Suprapubic skin (tissue), 4 donors: ENCODE results near the gene MIPOL1. TPM values are rescaled to one million over a fixed set of nuclear protein-coding genes. Genes with fewer than 3 reads are reported as not detected.

Experiments used
- DNase-seq, 2 donors: peaks; one replicate each; pipeline ENCODE4 v3.0.0-alpha.2; 2019; ENCODE audit warnings: low spot score in 2 of 2
- H3K27ac ChIP-seq: fragments of 200-600 bp; sonication (generic); one replicate; pipeline ENCODE4 v1.5.1; 2019
- H3K27me3 ChIP-seq: fragments of 200-600 bp; sonication (generic); one replicate; pipeline ENCODE4 v1.5.1; 2019
- H3K36me3 ChIP-seq: fragments of 200-600 bp; sonication (generic); one replicate; pipeline ENCODE4 v1.5.1; 2019
- H3K4me1 ChIP-seq: fragments of 200-600 bp; sonication (generic); one replicate; pipeline ENCODE4 v1.5.1; 2019
- H3K4me3 ChIP-seq: fragments of 200-600 bp; sonication (generic); one replicate; pipeline ENCODE4 v1.5.1; 2019; ENCODE audit warnings: mild to moderate bottlenecking
- H3K9me3 ChIP-seq: fragments of 200-600 bp; sonication (generic); one replicate; pipeline ENCODE4 v1.5.1; 2019
- CTCF ChIP-seq, 2 donors: fragments of 200-600 bp in 1 of 2; fragments of 450-650 bp in 1 of 2; sonication (generic) in 1 of 2; IDR thresholded peaks; one replicate each; pipeline ENCODE4 v1.5.1; 2016 to 2019; ENCODE audit warnings: antibody characterized with exemption in 2 of 2, mild to moderate bottlenecking in 1 of 2, moderate library complexity in 1 of 2
- EP300 ChIP-seq: sonication (generic); formaldehyde crosslinking; IDR thresholded peaks from one replicate; pipeline ENCODE4 v1.6.1; 2017; ENCODE audit warnings: antibody characterized with exemption
- POLR2A ChIP-seq, 2 donors: fragments of 450-650 bp; IDR thresholded peaks; one replicate each; pipeline ENCODE4 v1.6.1; 2017; ENCODE audit warnings: antibody characterized with exemption in 2 of 2, mild to moderate bottlenecking in 2 of 2, moderate library complexity in 2 of 2
- POLR2AphosphoS5 ChIP-seq, 3 donors: sonication (generic); formaldehyde crosslinking; IDR thresholded peaks; one replicate each; pipeline ENCODE4 v1.6.1; 2017; ENCODE audit warnings: antibody characterized with exemption in 3 of 3
- WGBS: methylation state at CpG from one replicate; pipeline ENCODE4 v1.1.5; 2018; 5-methylcytosine and 5-hydroxymethylcytosine counted together
- total RNA-seq, 4 donors: library from RNA; depleted of rRNA; stranded (reverse); fragments of >200 nt; gene quantifications; one replicate each; pipeline ENCODE4 v1.1.0, GENCODE V29; 2016

MIPOL1 gene
- total RNA-seq, 4 donors from 2014 or later: 3.5 to 12.7 (median 7.6) TPM

GRCh38 chr14:37571391-37571790 is 373.7 kb downstream of the MIPOL1 start:
- no peak overlapping the region for H3K27ac ChIP-seq
- no peaks in the 10 kb centered on the region for H3K36me3 ChIP-seq
- 95% methylated on average over 4 of the region's 4 CpGs for WGBS
- DNase-seq: no peak
- no peak overlapping the region for H3K4me3 ChIP-seq
- no peaks in the 10 kb centered on the region for H3K9me3 ChIP-seq
- H3K27me3 ChIP-seq: peaks cover 6% of the 10 kb centered on the region
- H3K4me1 ChIP-seq: no peaks in the 10 kb centered on the region
- TF ChIP-seq POLR2AphosphoS5 (IDR thresholded peaks at IDR 0.05): no peak
- no peak for TF ChIP-seq POLR2A (IDR thresholded peaks at IDR 0.05)
- TF ChIP-seq EP300: no peak
- TF ChIP-seq CTCF (IDR thresholded peaks at IDR 0.05): no peak

GRCh38 chr14:37573356-37573755 is 375.6 kb downstream of the MIPOL1 start:
- H3K36me3 ChIP-seq: no peaks in the 10 kb centered on the region
- no peaks in the 10 kb centered on the region for H3K9me3 ChIP-seq
- no peak overlapping the region for H3K27ac ChIP-seq
- TF ChIP-seq CTCF (IDR thresholded peaks at IDR 0.05) (no peak), POLR2AphosphoS5 (IDR thresholded peaks at IDR 0.05) (no peak), POLR2A (IDR thresholded peaks at IDR 0.05) (no peak), EP300 (no peak)
- DNase-seq: no peak
- 73% methylated on average over 2 of the region's 2 CpGs for WGBS
- no peaks in the 10 kb centered on the region for H3K4me1 ChIP-seq
- H3K4me3 ChIP-seq: no peak overlapping the region
- H3K27me3 ChIP-seq: peaks cover 6% of the 10 kb centered on the region

GRCh38 chr14:37579274-37579673 is 381.5 kb downstream of the MIPOL1 start:
- H3K9me3 ChIP-seq: no peaks in the 10 kb centered on the region
- H3K4me1 ChIP-seq: peaks cover 7% of the 10 kb centered on the region
- no peak for TF ChIP-seq POLR2AphosphoS5 (IDR thresholded peaks at IDR 0.05)
- no peak for TF ChIP-seq EP300
- no peak for TF ChIP-seq POLR2A (IDR thresholded peaks at IDR 0.05)
- no peak for TF ChIP-seq CTCF (IDR thresholded peaks at IDR 0.05)
- 22% methylated on average over 9 of the region's 9 CpGs for WGBS
- no peak overlapping the region for H3K27ac ChIP-seq
- H3K4me3 ChIP-seq: no peak overlapping the region
- H3K27me3 ChIP-seq: peaks cover 25% of the 10 kb centered on the region
- no peaks in the 10 kb centered on the region for H3K36me3 ChIP-seq
- DNase-seq: no peak

- Histone ChIP-seq H3K27me3 (peaks cover 30% of the 10 kb centered on the region), H3K9me3 (no peaks in the 10 kb centered on the region), H3K36me3 (no peaks in the 10 kb centered on the region), H3K4me1 (peaks cover 16% of the 10 kb centered on the region), H3K27ac (no peak overlapping the region), H3K4me3 (no peak overlapping the region)
- 87% methylated on average over 2 of the region's 2 CpGs for WGBS
- TF ChIP-seq EP300: no peak
- no peak for DNase-seq
These were observed 382.4 kb downstream of the MIPOL1 start for GRCh38 chr14:37580146-37580545.

- Histone ChIP-seq H3K4me3 (peak overlapping the region; percentile 21), H3K36me3 (no peaks in the 10 kb centered on the region), H3K9me3 (no peaks in the 10 kb centered on the region), H3K4me1 (peaks cover 29% of the 10 kb centered on the region), H3K27me3 (peaks cover 62% of the 10 kb centered on the region), H3K27ac (no peak overlapping the region)
- TF ChIP-seq CTCF (IDR thresholded peaks at IDR 0.05): no peak
- no peak for TF ChIP-seq POLR2AphosphoS5 (IDR thresholded peaks at IDR 0.05)
- TF ChIP-seq POLR2A (IDR thresholded peaks at IDR 0.05): no peak
- no peak for TF ChIP-seq EP300
- WGBS: 17% methylated on average over 23 of the region's 67 CpGs
- DNase-seq: no peak
These were observed 385.8 kb downstream of the MIPOL1 start for GRCh38 chr14:37583358-37584210.
